Activated CD4-positive, CD25-positive, alpha-beta regulatory T cell (primary cell): Measurements from ENCODE around the gene FSTL1.
A peak's percentile ranks its signal among the peaks of the same experiment; 100 is the strongest.
"Not testable (repeated sequence)": the region's sequence is repeated elsewhere in the genome, so short reads cannot be mapped to it uniquely, and the experiment has no call there.

Source experiments
- DNase-seq, 4 experiments: peaks; one replicate each; lab custom pipeline; 2025; lab: John Stamatoyannopoulos, UW

Gene FSTL1

DNA sequence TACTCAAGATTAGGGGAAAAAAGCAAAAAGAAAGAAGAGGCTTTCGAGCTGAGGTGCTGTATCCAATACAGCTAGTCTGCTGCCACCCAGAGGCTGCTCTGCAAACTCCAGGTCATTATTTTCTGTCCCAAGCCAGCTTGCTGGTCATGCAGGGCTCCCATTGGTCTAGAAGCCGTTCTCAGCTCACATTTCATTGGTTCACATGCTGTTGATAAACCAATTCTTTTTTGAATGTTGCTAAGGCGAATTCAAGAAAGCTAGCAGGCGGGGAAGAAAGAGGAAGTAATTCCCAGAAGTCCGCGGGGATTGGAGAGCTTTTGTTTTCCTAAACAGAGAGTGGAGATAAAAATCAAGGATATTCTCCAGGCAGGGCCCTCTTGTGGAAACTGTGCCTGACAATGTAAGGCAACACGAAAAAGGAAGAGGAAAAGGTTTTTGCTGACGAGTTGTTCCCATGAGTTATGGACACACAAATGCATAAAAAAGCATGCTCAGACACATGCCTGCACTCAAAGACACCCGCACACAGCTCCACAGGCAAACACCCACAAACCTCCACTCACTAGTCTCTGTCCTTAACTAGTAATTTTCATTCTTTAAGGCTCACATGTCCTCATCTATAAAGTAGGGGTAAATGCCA is 33.4 kb downstream of the FSTL1 start:
- peak; percentile 22 to 67 (median 46) for DNase-seq

DNA sequence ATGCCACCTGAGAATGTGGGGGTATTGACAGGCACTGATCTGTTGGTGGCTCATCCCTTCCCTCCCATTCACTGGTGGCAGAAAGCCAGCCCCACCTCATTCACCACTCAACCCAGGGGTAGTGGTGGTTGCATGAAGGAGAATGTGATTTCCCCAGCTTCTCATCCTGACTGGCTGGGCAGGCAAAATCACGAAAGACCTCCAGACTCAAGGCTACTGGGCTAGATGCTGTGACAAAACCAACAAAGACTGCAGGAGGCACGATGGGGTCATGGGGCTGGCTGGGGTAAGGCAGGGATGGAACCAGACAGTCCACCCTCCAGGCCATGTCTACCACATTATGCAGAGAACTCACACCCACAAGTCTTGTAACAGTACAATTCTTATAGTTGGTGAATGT is 33.9 kb downstream of the FSTL1 start:
- no peak for DNase-seq

GRCh38 chr3:120415756-120416155 is 35.0 kb downstream of the FSTL1 start:
- DNase-seq, result no peak

DNA sequence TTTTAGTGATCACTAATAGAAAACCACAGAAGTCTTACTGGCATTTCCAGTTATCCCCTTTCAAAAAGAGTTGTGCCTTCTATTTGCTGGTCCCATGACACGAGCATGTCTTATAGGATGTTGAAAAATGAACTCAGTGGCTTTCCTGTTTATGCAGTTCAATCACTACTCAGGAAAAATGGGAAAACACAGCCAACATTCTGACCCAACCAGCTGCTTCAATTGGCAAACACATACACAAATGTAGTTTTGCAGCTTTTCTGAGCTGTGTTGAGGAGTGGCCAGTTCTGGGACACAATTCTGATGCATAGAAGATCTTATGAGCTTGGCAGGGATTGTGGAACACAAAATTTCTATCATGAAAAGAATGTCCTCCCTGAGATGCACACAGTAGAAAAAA is 40.3 kb downstream of the FSTL1 start:
- DNase-seq, result no peak

DNA sequence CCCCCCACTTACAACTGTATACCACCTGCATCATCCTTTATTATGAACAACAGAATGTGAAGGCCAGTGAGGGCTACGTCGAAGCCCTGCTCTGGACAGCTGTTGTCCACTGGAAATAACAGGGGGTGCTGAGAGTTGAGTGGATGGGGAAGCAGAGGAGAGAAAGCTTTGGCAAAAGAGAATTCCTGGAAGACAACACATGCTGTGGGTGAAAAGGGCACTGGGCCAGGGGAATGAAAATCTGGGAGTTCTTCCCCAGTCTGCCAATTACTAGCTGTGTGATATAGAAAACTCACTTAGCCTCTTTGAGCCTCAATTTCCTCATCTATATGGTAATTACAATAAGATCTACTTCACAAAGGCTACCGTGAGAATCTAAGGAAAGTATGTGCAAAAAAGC is 40.7 kb downstream of the FSTL1 start:
- DNase-seq, result no peak

DNA sequence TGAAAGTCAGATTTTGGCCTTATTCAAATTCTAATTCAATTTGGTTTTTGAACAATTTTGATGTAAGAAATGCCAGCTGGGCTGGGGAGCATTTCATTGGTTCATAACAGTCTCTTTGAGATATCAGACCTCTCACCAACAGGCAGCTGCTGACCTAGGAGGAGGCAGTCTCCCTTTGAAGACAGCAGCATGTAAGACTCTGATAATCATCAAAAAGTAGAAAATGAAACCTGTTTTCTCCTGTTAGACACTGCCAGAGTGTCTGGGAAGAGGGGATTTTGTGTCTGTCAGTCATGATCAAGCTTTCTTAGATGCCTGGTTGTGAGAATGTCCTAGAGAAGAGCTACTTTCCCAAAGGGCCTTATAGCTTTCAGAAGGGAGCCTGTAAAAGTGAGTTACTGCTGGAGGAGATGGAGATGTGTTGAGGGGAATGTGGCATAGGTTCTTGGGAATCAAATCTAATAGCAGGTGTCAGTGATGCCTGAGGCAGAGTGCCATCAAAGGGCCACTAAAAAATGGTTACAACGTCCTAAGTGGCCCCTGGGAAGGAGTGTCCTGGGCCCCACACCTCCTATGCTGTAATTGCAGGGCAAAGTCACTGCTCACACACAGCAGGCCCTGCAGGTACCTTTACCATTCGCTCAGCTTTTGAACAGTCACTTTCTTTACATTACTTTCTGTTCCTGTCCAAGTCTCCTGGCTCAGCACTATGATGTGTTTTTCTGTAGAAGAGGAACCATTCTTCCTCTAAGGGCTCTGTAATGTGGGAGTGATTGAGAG is 43.1 kb downstream of the FSTL1 start:
- DNase-seq, result no peak

- no peak for DNase-seq
These were observed 45.9 kb downstream of the FSTL1 start for GRCh38 chr3:120404876-120405275.

DNA sequence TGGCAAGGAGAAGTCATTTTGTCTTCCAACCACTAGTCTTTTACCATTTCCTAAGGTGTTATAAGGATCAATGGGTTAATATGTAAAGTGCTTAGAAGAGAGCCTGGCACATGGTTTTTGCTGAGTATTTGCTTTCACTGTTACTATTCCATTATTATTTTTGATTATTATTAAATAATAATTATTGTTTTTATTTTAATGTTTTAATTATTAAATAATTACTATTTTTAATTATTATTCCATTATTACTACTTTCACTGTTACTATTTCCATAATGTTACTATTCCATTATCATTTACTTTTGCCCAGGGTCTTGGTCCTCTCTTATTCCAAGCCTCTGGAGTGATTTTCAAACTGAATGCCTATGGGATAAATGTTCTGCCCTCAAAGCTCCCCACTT is 48.5 kb downstream of the FSTL1 start:
- DNase-seq, result no peak

GRCh38 chr3:120399372-120399771 is 51.4 kb downstream of the FSTL1 start:
- no peak for DNase-seq

GRCh38 chr3:120396469-120396868 is 54.3 kb downstream of the FSTL1 start:
- no peak for DNase-seq

GRCh38 chr3:120394347-120394746 is 56.4 kb downstream of the FSTL1 start:
- no peak for DNase-seq

DNA sequence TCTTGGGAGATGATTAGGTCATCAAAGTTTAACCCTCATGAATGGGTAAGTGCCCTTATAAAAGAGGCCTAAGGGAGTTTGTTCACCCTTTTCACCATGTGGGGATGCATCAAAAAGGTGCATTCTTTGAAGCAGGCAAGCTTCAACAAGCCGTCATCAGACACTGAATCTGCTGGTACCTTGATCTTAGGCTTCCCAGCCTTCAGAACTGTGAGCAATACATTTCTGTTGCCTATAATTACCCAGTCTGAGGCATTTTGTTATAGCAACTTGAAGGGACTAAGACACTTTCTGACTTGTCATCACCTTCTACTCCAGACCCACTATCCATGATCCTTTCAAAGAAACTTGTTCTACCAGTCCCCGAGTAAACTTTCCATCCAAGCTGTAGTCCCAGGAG is 57.0 kb downstream of the FSTL1 start:
- no peak for DNase-seq

DNA sequence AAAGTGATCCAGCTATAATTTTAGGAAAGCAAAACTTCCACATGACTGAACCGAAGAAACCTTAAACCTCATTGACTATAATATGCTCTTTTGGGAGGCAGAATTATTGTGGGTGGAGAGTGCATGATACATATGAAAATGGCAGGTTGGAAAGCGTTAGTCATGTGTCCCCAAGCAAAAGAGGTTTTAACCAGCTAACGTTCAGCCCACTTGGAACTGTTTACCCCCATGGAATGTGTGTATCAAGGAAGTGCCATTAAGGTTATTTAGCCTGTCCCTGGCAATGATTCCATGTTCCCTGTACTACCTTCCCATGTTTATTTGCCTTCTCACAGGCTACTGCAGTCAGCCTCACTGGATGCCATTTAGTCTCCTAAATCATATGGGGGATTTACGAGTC is 57.5 kb downstream of the FSTL1 start:
- DNase-seq, result no peak

DNA sequence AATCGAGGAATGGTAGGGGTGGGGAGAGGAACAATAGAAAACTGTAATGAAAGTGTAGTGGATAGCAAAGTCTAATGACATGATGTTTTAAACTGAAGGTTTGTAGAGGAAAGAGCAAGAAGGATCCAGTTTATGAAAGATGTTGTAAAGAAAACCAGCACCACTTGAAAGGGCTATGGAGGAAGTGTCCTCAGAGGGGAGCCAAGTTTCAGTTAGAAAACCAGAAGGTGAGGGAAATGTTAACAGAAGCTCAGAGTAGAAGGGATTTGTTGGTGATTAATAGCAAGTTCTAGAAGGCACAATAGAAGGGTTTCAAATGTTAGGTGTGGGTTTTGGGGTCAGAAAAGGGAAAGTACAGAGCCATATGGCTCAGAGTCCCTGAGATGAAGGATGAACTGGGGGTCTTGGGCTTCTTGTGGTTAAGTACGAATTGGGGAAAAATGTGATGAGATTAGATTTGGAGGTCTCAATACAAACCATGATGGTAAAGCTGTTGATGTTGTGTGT is 67.8 kb downstream of the FSTL1 start:
- no peak for DNase-seq

- no peak for DNase-seq
These were observed 69.3 kb downstream of the FSTL1 start for GRCh38 chr3:120381503-120381902.

GRCh38 chr3:120377948-120378347 is 72.8 kb downstream of the FSTL1 start:
- not testable (repeated sequence) for DNase-seq

DNA sequence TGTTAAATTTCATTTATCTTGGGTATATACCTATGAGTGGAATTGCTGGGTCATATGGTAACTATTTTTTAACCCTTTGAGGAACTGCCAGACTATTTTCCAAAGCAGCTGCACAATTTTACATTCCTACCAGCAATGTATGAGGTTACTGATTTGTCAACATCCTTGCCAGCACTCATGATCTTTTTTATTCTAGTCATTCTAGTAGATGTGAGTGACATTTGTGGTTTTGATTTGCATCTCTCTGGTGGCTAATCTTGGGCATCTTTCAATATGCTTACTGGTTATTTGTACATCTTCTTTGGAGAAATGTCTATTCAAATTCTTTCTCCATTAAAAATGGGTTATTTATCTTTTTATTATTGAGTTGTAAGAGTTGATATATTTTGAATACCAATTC is 80.3 kb downstream of the FSTL1 start:
- DNase-seq, result no peak

- DNase-seq, result no peak
These were observed 81.7 kb downstream of the FSTL1 start for GRCh38 chr3:120369037-120369467.

GRCh38 chr3:120368172-120368571 is 82.6 kb downstream of the FSTL1 start:
- no peak for DNase-seq

GRCh38 chr3:120364821-120365220 is 86.0 kb downstream of the FSTL1 start:
- no peak for DNase-seq

- DNase-seq, result no peak
These were observed 86.7 kb downstream of the FSTL1 start for GRCh38 chr3:120364101-120364500.

DNA sequence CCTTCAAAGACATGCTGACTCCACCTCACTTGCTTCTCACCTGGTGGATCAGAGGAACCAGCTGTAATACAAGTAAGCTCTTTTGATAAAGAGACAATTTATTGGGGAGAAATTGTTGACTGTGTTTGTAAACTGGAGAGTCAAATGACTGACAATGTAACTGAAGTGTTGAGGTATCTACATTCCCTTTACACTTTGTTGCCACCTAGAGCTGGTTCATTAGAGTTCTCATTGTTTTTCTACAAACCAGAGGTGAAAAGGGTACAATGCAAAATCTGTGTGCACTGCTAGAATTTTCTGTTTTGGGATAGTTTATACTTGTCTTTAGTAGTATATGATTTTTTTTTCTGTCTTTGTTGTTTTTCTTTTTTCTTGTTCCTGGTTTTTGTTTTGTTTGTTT is 93.0 kb downstream of the FSTL1 start:
- no peak for DNase-seq

GRCh38 chr3:120355486-120355885 is 95.3 kb downstream of the FSTL1 start:
- DNase-seq, result no peak

DNA sequence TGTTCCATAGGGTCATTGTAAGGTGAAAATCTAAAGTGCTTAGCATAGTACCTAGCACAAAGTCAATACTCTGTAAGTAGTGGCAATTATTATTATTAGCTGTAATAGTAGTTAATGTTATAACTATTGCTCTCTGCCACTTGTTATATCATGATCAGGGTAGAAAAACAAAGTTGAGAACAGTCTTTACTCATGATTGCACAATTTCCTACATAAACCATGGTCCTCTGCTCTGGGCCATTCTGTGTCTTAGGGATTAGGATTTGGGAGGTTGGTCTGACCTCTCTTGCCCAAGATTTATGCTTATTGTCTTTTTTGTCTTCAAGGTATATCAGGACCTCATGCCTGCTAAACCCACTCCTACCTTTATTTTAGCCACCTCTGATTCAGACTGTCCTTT is 97.3 kb downstream of the FSTL1 start:
- no peak for DNase-seq
